Measurements from ENCODE around the gene VDAC1.

DNA sequence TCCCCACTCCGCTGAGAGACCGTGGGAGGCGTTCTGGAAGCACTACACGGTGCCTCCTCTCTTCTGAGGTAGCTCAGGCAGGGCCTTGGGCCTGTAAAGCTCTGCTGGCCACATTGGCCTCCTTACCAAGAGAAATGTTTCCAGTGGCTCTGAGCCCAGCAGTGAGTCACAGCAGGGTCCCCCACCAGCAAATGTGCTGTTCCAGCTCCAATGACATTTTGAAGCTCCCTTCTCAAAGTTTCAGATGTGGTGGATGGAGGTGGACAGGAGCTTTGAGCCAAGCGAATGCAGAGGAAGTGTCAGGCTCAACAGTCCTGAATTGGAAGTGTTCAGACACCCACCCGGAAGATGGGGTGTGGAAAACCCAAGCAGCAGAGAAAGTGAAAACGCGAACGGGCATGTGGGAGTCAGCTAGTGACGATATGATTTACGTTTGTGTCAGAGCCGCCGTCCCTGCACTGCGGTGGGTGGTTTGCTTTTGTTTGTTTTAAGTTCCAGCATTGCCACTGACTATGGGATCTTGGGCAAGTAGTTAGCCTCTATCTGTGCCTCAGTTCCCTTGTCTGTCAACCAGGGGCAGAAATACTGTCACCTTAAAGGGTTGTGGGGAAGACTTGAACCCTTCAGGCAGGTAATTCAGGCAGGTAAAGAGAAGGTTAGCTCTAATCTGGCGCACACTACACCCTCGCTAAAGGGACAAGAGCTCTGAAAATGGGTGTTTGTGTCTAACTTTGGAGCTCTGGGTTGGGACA is 74.5 kb downstream of the VDAC1 start:
- TF ChIP-seq CTCF (IDR thresholded peaks at IDR 0.05) (no peak), POLR2A (IDR thresholded peaks at IDR 0.05) (no peak)

Measured in body of pancreas (tissue), 4 donors.